Activated CD4-positive, CD25-positive, alpha-beta regulatory T cell treated with anti-CD3 and anti-CD28 coated beads, Interleukin-2, amount 50 U/mL, for 16 hours (primary cell): ENCODE results near the gene IGF1R.

ENCODE experiments used
- DNase-seq: peaks from one replicate; pipeline ENCODE4 v3.0.0-alpha.2; 2020; ENCODE audit warnings: low read depth, low spot score

The IGF1R gene

GRCh38 chr15:98943051-98943508 lies 294.7 kb downstream of the IGF1R start:
- DNase-seq, result no peak

GRCh38 chr15:98943601-98944151 lies 295.3 kb downstream of the IGF1R start:
- no peak for DNase-seq

GRCh38 chr15:98946301-98947255 lies 298.2 kb downstream of the IGF1R start:
- DNase-seq, result no peak

- no peak for DNase-seq
Observed at GRCh38 chr15:98948456-98948855, 300.1 kb downstream of the IGF1R start.

GRCh38 chr15:98948941-98949340 lies 300.6 kb downstream of the IGF1R start:
- no peak for DNase-seq

- DNase-seq, result no peak
Observed at GRCh38 chr15:98949624-98950023, 301.3 kb downstream of the IGF1R start.

- DNase-seq, result no peak
Observed at GRCh38 chr15:98950248-98950647, 301.9 kb downstream of the IGF1R start.

- no peak for DNase-seq
Observed at GRCh38 chr15:98951004-98951403, 302.7 kb downstream of the IGF1R start.

- DNase-seq, result no peak
Observed at GRCh38 chr15:98951493-98952320, 303.4 kb downstream of the IGF1R start.

- DNase-seq, result no peak
Observed at GRCh38 chr15:98952381-98952803, 304.1 kb downstream of the IGF1R start.

- DNase-seq, result no peak
Observed at GRCh38 chr15:98953000-98953787, 304.9 kb downstream of the IGF1R start.

GRCh38 chr15:98953968-98954367 lies 305.6 kb downstream of the IGF1R start:
- DNase-seq, result no peak

- no peak for DNase-seq
Observed at GRCh38 chr15:98954411-98954810, 306.1 kb downstream of the IGF1R start.

- DNase-seq, result no peak
Observed at GRCh38 chr15:98955331-98955730, 307.0 kb downstream of the IGF1R start.

- DNase-seq, result no peak
Observed at GRCh38 chr15:98955961-98956723, 307.8 kb downstream of the IGF1R start.

GRCh38 chr15:98956796-98957553 lies 308.6 kb downstream of the IGF1R start:
- DNase-seq, result no peak

GRCh38 chr15:98957655-98958054 lies 309.3 kb downstream of the IGF1R start:
- no peak for DNase-seq

- DNase-seq, result no peak
Observed at GRCh38 chr15:98958076-98958475, 309.7 kb downstream of the IGF1R start.

GRCh38 chr15:98958918-98959639 lies 310.7 kb downstream of the IGF1R start:
- no peak for DNase-seq
